Parathyroid adenoma (tissue), 2 donors: ENCODE data around the gene CAMKMT.
A peak's percentile ranks its signal among the peaks of the same experiment; 100 is the strongest.

Source experiments
- H2AFZ ChIP-seq: fragments of 300-600 bp; sonication (generic); one replicate; pipeline ENCODE4 v1.7.0; 2017; ENCODE audit warnings: antibody characterized with exemption, mild to moderate bottlenecking
- H3K27ac ChIP-seq: fragments of 300-600 bp; sonication (generic); one replicate; pipeline ENCODE4 v1.7.0; 2017
- H3K27me3 ChIP-seq: fragments of 300-600 bp; sonication (generic); one replicate; pipeline ENCODE4 v1.7.0; 2017; ENCODE audit warnings: low read length; ENCODE audit not compliant: control insufficient read depth, insufficient read depth
- H3K36me3 ChIP-seq: fragments of 300-600 bp; sonication (generic); one replicate; pipeline ENCODE4 v1.7.0; 2017; ENCODE audit warnings: low read length; ENCODE audit not compliant: control insufficient read depth, insufficient read depth
- H3K4me1 ChIP-seq: fragments of 300-600 bp; sonication (generic); one replicate; pipeline ENCODE4 v1.7.0; 2017; ENCODE audit warnings: control low read depth
- H3K4me2 ChIP-seq: fragments of 300-600 bp; sonication (generic); one replicate; pipeline ENCODE4 v1.7.0; 2017; ENCODE audit warnings: low read length
- H3K4me3 ChIP-seq: fragments of 300-600 bp; sonication (generic); one replicate; pipeline ENCODE4 v1.7.0; 2017; ENCODE audit warnings: low read depth, low read length
- H3K79me2 ChIP-seq: fragments of 300-600 bp; sonication (generic); one replicate; pipeline ENCODE4 v1.7.0; 2017; ENCODE audit warnings: control low read depth
- H3K9ac ChIP-seq: fragments of 300-600 bp; sonication (generic); one replicate; pipeline ENCODE4 v1.7.0; 2017; ENCODE audit warnings: mild to moderate bottlenecking
- H3K9me3 ChIP-seq: fragments of 300-600 bp; sonication (generic); one replicate; pipeline ENCODE4 v1.7.0; 2017; ENCODE audit warnings: low read length; ENCODE audit not compliant: control insufficient read depth
- TF ChIP-seq, protein P1 (sequence below): fragments of 300-600 bp; sonication (generic); IDR thresholded peaks from one replicate; pipeline ENCODE4 v1.7.0; 2017; ENCODE audit warnings: antibody characterized with exemption, mild to moderate bottlenecking
- donor health status: primary hyperparathyroidism.

Gene CAMKMT

GRCh38 chr2:44361330-44362206, at the start of gene CAMKMT, which contains the start of gene PREPL:
Gene CAMKMT, plus strand, starts transcription at chr2:44361947.
Gene PREPL, minus strand, starts transcription at chr2:44361494. Its CDS starts 15,152 bp downstream, at chr2:44346342.
- Histone ChIP-seq H3K27ac (peak within 1 kb of the TSS; percentile 96), H3K4me3 (peak within 1 kb of the TSS; percentile 90), H3K79me2 (peaks cover 28% of the 10 kb centered on the region), H2AFZ (peak within 1 kb of the TSS; percentile 94), H3K9ac (peak within 1 kb of the TSS; percentile 64), H3K27me3 (no peaks in the 10 kb centered on the region), H3K36me3 (no peaks in the 10 kb centered on the region), H3K4me2 (peak within 1 kb of the TSS; percentile 97), H3K4me1 (peaks cover 7% of the 10 kb centered on the region), H3K9me3 (no peaks in the 10 kb centered on the region)
- TF ChIP-seq, protein P1, sequence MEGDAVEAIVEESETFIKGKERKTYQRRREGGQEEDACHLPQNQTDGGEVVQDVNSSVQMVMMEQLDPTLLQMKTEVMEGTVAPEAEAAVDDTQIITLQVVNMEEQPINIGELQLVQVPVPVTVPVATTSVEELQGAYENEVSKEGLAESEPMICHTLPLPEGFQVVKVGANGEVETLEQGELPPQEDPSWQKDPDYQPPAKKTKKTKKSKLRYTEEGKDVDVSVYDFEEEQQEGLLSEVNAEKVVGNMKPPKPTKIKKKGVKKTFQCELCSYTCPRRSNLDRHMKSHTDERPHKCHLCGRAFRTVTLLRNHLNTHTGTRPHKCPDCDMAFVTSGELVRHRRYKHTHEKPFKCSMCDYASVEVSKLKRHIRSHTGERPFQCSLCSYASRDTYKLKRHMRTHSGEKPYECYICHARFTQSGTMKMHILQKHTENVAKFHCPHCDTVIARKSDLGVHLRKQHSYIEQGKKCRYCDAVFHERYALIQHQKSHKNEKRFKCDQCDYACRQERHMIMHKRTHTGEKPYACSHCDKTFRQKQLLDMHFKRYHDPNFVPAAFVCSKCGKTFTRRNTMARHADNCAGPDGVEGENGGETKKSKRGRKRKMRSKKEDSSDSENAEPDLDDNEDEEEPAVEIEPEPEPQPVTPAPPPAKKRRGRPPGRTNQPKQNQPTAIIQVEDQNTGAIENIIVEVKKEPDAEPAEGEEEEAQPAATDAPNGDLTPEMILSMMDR: no peak

GRCh38 chr2:44314362-44314761, 47.4 kb upstream of the CAMKMT start:
- no peak overlapping the region for H3K9ac ChIP-seq
- H2AFZ ChIP-seq: no peak overlapping the region
- H3K36me3 ChIP-seq: peaks cover 3% of the 10 kb centered on the region
- H3K27ac ChIP-seq: no peak overlapping the region
- H3K4me1 ChIP-seq: no peaks in the 10 kb centered on the region
- H3K4me3 ChIP-seq: no peak overlapping the region
- TF ChIP-seq, protein P1: no peak
- no peaks in the 10 kb centered on the region for H3K27me3 ChIP-seq
- H3K4me2 ChIP-seq: no peak overlapping the region
- no peaks in the 10 kb centered on the region for H3K79me2 ChIP-seq
- H3K9me3 ChIP-seq: no peaks in the 10 kb centered on the region

DNA sequence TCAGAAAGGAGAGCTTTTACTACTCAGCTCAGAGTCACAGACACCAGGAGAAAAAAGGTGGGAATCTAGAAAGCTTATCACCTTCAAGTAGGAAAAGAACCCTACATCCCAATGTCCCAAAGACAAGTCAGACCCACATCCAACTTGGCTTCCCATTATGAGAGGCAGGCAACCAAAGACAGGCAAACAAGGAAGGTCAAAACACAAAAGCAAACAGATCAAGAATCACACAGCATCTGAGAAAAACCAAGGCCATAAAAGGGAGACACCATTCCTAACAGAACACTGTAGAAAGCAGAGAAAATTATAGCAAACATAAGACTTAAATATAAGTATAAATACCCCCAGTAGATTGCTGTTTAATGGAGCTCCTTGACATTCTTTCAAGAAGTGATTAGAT, 45.8 kb upstream of the CAMKMT start:
- Histone ChIP-seq H3K27ac (no peak overlapping the region), H3K9me3 (no peaks in the 10 kb centered on the region), H3K4me2 (no peak overlapping the region), H3K4me1 (no peaks in the 10 kb centered on the region), H3K9ac (no peak overlapping the region), H2AFZ (no peak overlapping the region), H3K79me2 (no peaks in the 10 kb centered on the region), H3K4me3 (no peak overlapping the region), H3K27me3 (no peaks in the 10 kb centered on the region), H3K36me3 (peaks cover 3% of the 10 kb centered on the region)
- TF ChIP-seq, protein P1: no peak

- Histone ChIP-seq H2AFZ (no peak overlapping the region), H3K36me3 (no peaks in the 10 kb centered on the region), H3K4me2 (no peak overlapping the region), H3K9ac (no peak overlapping the region), H3K27me3 (no peaks in the 10 kb centered on the region), H3K4me3 (no peak overlapping the region), H3K4me1 (peaks cover under 1% of the 10 kb centered on the region), H3K79me2 (no peaks in the 10 kb centered on the region), H3K27ac (no peak overlapping the region), H3K9me3 (no peaks in the 10 kb centered on the region)
- TF ChIP-seq, protein P1: no peak
Observed at GRCh38 chr2:44320832-44321231, 40.9 kb upstream of the CAMKMT start.
